Measurements from ENCODE around the gene THOP1.

DNA sequence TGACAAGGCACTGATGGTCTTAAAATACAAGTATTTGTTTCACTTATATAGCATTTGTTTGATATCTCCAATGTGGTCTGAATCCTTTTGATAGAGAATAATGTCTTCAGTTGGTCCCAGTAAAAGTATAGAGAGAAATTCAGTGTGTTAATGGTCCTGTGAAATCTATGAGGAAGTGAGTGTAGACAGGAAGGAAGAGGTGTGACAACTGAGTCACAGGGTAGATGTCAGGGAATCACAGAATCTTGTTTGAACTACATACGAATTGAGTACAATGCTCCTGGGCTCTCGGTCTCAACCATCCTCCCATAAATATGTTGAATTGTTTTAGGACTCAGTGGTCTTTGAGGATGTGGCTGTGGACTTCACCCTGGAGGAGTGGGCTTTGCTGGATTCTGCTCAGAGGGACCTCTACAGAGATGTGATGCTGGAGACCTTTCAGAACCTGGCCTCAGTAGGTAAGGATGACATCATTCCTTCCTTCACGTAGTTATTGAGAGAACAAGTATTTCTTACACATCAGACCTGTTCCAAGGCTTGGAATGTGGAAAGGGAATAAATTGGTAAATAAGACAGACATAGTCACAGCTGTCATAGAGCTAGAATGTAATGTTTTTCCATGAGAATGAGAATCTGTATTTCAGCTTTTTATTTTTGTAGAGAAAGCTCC lies 65.1 kb downstream of the THOP1 start:
- TF ChIP-seq, protein P1, sequence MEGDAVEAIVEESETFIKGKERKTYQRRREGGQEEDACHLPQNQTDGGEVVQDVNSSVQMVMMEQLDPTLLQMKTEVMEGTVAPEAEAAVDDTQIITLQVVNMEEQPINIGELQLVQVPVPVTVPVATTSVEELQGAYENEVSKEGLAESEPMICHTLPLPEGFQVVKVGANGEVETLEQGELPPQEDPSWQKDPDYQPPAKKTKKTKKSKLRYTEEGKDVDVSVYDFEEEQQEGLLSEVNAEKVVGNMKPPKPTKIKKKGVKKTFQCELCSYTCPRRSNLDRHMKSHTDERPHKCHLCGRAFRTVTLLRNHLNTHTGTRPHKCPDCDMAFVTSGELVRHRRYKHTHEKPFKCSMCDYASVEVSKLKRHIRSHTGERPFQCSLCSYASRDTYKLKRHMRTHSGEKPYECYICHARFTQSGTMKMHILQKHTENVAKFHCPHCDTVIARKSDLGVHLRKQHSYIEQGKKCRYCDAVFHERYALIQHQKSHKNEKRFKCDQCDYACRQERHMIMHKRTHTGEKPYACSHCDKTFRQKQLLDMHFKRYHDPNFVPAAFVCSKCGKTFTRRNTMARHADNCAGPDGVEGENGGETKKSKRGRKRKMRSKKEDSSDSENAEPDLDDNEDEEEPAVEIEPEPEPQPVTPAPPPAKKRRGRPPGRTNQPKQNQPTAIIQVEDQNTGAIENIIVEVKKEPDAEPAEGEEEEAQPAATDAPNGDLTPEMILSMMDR (IDR thresholded peaks at IDR 0.05; ENCODE audit: low read depth, low read length, poor library complexity, severe bottlenecking): no peak
- TF ChIP-seq EZH2phosphoT487 (IDR thresholded peaks at IDR 0.05; ENCODE audit: borderline replicate concordance, low read length): no peak
